Esophagus squamous epithelium (tissue), 4 donors: ENCODE results near the gene CROCC.

Experiments
- CTCF ChIP-seq, 6 experiments: fragments of 450-650 bp in 4 of 6; fragments of 200-600 bp in 2 of 6; sonication (generic) in 2 of 6; IDR thresholded peaks; one replicate each; pipeline ENCODE4 v1.5.1; 2016 to 2019; ENCODE audit warnings: antibody characterized with exemption in 6 of 6, mild to moderate bottlenecking in 4 of 6, moderate library complexity in 4 of 6
- POLR2A ChIP-seq, 4 donors: fragments of 450-650 bp; IDR thresholded peaks; one replicate each; pipeline ENCODE4 v1.6.1; 2017; ENCODE audit warnings: antibody characterized with exemption in 4 of 4, mild to moderate bottlenecking in 4 of 4, moderate library complexity in 3 of 4

GRCh38 chr1:16922885-16923431, 1.2 kb downstream of the CROCC start:
- TF ChIP-seq CTCF (IDR thresholded peaks at IDR 0.05) (no peak), POLR2A (IDR thresholded peaks at IDR 0.05) (no peak)
